ENCODE results near the gene MED13L. TPM values are rescaled to one million over a fixed set of nuclear protein-coding genes. Genes with fewer than 3 reads are reported as not detected.

MED13L gene
- total and polyA plus RNA-seq, 4 donors: 7.9 to 94.0 (median 37.7) TPM

DNA sequence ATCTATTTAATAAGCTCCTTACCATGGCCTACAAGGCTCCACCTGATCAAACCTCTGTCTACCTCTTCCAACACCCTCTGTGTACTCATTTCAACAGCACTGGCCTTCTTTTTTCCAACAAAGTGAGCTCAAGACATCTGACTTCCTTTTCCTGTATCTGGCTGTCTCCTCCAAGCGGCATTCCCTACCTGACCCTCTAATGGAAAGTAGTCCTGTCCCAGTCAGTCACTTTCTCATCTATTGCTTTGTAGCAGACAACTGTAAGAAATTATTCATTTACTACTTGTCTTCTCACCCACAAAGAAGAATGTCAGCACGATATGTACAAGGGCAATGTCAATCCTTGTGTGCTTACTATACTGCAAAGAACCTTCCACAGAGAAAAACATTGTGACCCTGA, 149.6 kb downstream of the MED13L start:
- 83% methylated on average over 2 of the region's 2 CpGs for WGBS
- H3K4me1 ChIP-seq (ENCODE audit: control insufficient read depth in 4 of 4, insufficient read depth in 4 of 4, low read length in 3 of 4): peaks cover 8 to 58% (median 43%) of the 10 kb centered on the region in 4 donors

More for the DNA sequence above, 149.6 kb downstream of the MED13L start:
- Histone ChIP-seq H3K4me3 (ENCODE audit: low read depth in 1 of 3, low read length in 3 of 3) (no peak overlapping the region), H3K27me3 (ENCODE audit: control insufficient read depth in 4 of 4, insufficient read depth in 4 of 4, low read length in 3 of 4) (no peaks in the 10 kb centered on the region), H3K36me3 (ENCODE audit: control insufficient read depth in 4 of 4, insufficient read depth in 3 of 4, low read depth in 1 of 4, low read length in 3 of 4) (no peaks in the 10 kb centered on the region), H3K27ac (ENCODE audit: low read depth in 1 of 2, low read length in 2 of 2) (no peak overlapping the region), H3K9me3 (ENCODE audit: control insufficient read depth in 4 of 4, low read length in 3 of 4) (no peaks in the 10 kb centered on the region), H3K9ac (ENCODE audit: low read depth in 1 of 2, low read length in 2 of 2) (no peak overlapping the region)
- no peak for TF ChIP-seq HNF4G (IDR thresholded peaks at IDR 0.05)
- TF ChIP-seq GABPA (IDR thresholded peaks at IDR 0.05 in 1 of 2, conservative IDR thresholded peaks at IDR 0.05 in 1 of 2): no peak
- no peak for TF ChIP-seq ATF3 (IDR thresholded peaks at IDR 0.05)
- no peak for TF ChIP-seq FOXA1 (IDR thresholded peaks at IDR 0.05)
- TF ChIP-seq, protein P1, sequence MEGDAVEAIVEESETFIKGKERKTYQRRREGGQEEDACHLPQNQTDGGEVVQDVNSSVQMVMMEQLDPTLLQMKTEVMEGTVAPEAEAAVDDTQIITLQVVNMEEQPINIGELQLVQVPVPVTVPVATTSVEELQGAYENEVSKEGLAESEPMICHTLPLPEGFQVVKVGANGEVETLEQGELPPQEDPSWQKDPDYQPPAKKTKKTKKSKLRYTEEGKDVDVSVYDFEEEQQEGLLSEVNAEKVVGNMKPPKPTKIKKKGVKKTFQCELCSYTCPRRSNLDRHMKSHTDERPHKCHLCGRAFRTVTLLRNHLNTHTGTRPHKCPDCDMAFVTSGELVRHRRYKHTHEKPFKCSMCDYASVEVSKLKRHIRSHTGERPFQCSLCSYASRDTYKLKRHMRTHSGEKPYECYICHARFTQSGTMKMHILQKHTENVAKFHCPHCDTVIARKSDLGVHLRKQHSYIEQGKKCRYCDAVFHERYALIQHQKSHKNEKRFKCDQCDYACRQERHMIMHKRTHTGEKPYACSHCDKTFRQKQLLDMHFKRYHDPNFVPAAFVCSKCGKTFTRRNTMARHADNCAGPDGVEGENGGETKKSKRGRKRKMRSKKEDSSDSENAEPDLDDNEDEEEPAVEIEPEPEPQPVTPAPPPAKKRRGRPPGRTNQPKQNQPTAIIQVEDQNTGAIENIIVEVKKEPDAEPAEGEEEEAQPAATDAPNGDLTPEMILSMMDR (IDR thresholded peaks at IDR 0.05; ENCODE audit: low read depth, low read length, missing input control): no peak
- TF ChIP-seq NR2F2 (IDR thresholded peaks at IDR 0.05): no peak
- no peak for TF ChIP-seq RXRA (IDR thresholded peaks at IDR 0.05)
- no peak for TF ChIP-seq HNF4A (conservative IDR thresholded peaks at IDR 0.05)
- no peak for TF ChIP-seq TAF1 (conservative IDR thresholded peaks at IDR 0.05)
- no peak for TF ChIP-seq RAD21 (IDR thresholded peaks at IDR 0.05)
- TF ChIP-seq, protein P2, sequence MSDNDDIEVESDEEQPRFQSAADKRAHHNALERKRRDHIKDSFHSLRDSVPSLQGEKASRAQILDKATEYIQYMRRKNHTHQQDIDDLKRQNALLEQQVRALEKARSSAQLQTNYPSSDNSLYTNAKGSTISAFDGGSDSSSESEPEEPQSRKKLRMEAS (IDR thresholded peaks at IDR 0.05): no peak
- TF ChIP-seq FOXA2 (IDR thresholded peaks at IDR 0.05): no peak
- TF ChIP-seq EGR1 (IDR thresholded peaks at IDR 0.05; ENCODE audit: low read depth in 2 of 2): no peak
- no peak for TF ChIP-seq YY1 (IDR thresholded peaks at IDR 0.05)
- no peak for TF ChIP-seq SP1 (IDR thresholded peaks at IDR 0.05)
- no peak for TF ChIP-seq JUND (IDR thresholded peaks at IDR 0.05)
- TF ChIP-seq, protein P3, sequence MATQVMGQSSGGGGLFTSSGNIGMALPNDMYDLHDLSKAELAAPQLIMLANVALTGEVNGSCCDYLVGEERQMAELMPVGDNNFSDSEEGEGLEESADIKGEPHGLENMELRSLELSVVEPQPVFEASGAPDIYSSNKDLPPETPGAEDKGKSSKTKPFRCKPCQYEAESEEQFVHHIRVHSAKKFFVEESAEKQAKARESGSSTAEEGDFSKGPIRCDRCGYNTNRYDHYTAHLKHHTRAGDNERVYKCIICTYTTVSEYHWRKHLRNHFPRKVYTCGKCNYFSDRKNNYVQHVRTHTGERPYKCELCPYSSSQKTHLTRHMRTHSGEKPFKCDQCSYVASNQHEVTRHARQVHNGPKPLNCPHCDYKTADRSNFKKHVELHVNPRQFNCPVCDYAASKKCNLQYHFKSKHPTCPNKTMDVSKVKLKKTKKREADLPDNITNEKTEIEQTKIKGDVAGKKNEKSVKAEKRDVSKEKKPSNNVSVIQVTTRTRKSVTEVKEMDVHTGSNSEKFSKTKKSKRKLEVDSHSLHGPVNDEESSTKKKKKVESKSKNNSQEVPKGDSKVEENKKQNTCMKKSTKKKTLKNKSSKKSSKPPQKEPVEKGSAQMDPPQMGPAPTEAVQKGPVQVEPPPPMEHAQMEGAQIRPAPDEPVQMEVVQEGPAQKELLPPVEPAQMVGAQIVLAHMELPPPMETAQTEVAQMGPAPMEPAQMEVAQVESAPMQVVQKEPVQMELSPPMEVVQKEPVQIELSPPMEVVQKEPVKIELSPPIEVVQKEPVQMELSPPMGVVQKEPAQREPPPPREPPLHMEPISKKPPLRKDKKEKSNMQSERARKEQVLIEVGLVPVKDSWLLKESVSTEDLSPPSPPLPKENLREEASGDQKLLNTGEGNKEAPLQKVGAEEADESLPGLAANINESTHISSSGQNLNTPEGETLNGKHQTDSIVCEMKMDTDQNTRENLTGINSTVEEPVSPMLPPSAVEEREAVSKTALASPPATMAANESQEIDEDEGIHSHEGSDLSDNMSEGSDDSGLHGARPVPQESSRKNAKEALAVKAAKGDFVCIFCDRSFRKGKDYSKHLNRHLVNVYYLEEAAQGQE (IDR thresholded peaks at IDR 0.05): no peak
- TF ChIP-seq, protein P4, sequence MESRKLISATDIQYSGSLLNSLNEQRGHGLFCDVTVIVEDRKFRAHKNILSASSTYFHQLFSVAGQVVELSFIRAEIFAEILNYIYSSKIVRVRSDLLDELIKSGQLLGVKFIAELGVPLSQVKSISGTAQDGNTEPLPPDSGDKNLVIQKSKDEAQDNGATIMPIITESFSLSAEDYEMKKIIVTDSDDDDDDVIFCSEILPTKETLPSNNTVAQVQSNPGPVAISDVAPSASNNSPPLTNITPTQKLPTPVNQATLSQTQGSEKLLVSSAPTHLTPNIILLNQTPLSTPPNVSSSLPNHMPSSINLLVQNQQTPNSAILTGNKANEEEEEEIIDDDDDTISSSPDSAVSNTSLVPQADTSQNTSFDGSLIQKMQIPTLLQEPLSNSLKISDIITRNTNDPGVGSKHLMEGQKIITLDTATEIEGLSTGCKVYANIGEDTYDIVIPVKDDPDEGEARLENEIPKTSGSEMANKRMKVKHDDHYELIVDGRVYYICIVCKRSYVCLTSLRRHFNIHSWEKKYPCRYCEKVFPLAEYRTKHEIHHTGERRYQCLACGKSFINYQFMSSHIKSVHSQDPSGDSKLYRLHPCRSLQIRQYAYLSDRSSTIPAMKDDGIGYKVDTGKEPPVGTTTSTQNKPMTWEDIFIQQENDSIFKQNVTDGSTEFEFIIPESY (IDR thresholded peaks at IDR 0.05): no peak
- no peak for DNase-seq (ENCODE audit: low spot score)
